K562 (cell line): ENCODE data around the gene DMD. TPM values are rescaled to one million over a fixed set of nuclear protein-coding genes. Genes with fewer than 3 reads are reported as not detected.

Source experiments
- ATAC-seq: fragments of 200-7000 bp; cut with Tn5 transposase; 3 replicates; pipeline ENCODE4 v1.9.1; 2020; ENCODE audit warnings: moderate library complexity
- BruUV-seq: library from RNA; stranded (reverse); fragments of 400-500 nt; replicated peaks from 2 replicates; lab custom pipeline; 2021; lab: Mats Ljungman, UMichigan
- CTCF ChIA-PET: fragments of 300-600 bp; formaldehyde crosslinking; extraction: SDS; loops from one replicate; lab custom pipeline; 2021; ENCODE audit warnings: low intra/inter-chr PET ratio; lab: Yijun Ruan, JAX
- POLR2A ChIA-PET: fragments of 300-600, 350-650 bp; sonication (Branson Sonifier 250); formaldehyde crosslinking; extraction: SDS; loops from one replicate; lab custom pipeline; 2021; ENCODE audit warnings: antibody characterized with exemption, inconsistent platforms; lab: Yijun Ruan, JAX
- DNase-seq, 4 experiments: peaks; one replicate each; pipeline versions ENCODE4 v3.0.0 to v3.0.0-alpha.2; 2011 to 2018; ENCODE audit warnings: low spot score in 3 of 4, mixed read lengths in 3 of 4; ENCODE audit errors: extremely low read depth in 1 of 4
- FAIRE-seq: peaks from 2 replicates; lab custom pipeline; 2011; peaks lifted over from hg19 to GRCh38; lab: Jason Lieb, UNC
- H2AFZ ChIP-seq: 2 replicates; pipeline ENCODE4 v1.6.0; 2011; ENCODE audit warnings: low read depth, low read length, control low read depth, inconsistent platforms
- H3K27ac ChIP-seq: fragments of 200-600 bp; 3 replicates; pipeline ENCODE4 v1.8.0; 2011; ENCODE audit warnings: low read depth, mild to moderate bottlenecking, control low read depth, inconsistent platforms, low read length, moderate library complexity, mixed read lengths; ENCODE audit errors: extremely low read depth
- H3K27me3 ChIP-seq, 2 experiments: fragments of 300-600 bp in 1 of 2; 2 replicates in 1 of 2; 3 replicates in 1 of 2; pipeline versions ENCODE4 v1.6.0 to v1.8.0; 2011; ENCODE audit warnings: inconsistent platforms in 2 of 2, low read length in 2 of 2, mild to moderate bottlenecking in 1 of 2, mixed read lengths in 1 of 2, moderate library complexity in 1 of 2; ENCODE audit not compliant: control insufficient read depth in 2 of 2, insufficient read depth in 2 of 2
- H3K36me3 ChIP-seq: fragments of 300-600 bp; 3 replicates; pipeline ENCODE4 v1.8.0; 2011; ENCODE audit warnings: mild to moderate bottlenecking, low read length, inconsistent platforms; ENCODE audit not compliant: control insufficient read depth, insufficient read depth
- H3K4me1 ChIP-seq, 2 experiments: fragments of 200-600 bp in 1 of 2; replicated peaks in 1 of 2; 2 replicates in 1 of 2; 3 replicates in 1 of 2; pipeline versions ENCODE4 v1.5.1 to v1.8.0; 2011; ENCODE audit warnings: inconsistent platforms in 2 of 2, low read length in 2 of 2, mild to moderate bottlenecking in 1 of 2, mixed read lengths in 1 of 2, moderate library complexity in 1 of 2; ENCODE audit not compliant: control insufficient read depth in 2 of 2, insufficient read depth in 2 of 2
- H3K4me2 ChIP-seq: 2 replicates; pipeline ENCODE4 v1.6.1; 2011; ENCODE audit warnings: low read length, control low read depth, inconsistent platforms, mixed read lengths; ENCODE audit not compliant: insufficient read depth
- H3K4me3 ChIP-seq: fragments of 200-600 bp; sonication (generic), shearing (Covaris generic); 2 replicates; pipeline ENCODE4 v1.5.1; 2016; ENCODE audit warnings: control low read depth, inconsistent platforms
- H3K79me2 ChIP-seq: fragments of 200-600 bp; 3 replicates; pipeline ENCODE4 v1.8.0; 2011; ENCODE audit warnings: low read length, inconsistent platforms; ENCODE audit not compliant: control insufficient read depth, insufficient read depth
- H3K9ac ChIP-seq, 2 experiments: 2 replicates each; pipeline versions ENCODE4 v1.6.0 to v1.6.1; 2011; ENCODE audit warnings: low read depth in 2 of 2, low read length in 2 of 2, control low read depth in 1 of 2, inconsistent platforms in 1 of 2, mild to moderate bottlenecking in 1 of 2, mixed read lengths in 1 of 2; ENCODE audit not compliant: insufficient read depth in 1 of 2
- H3K9me1 ChIP-seq: one replicate; pipeline ENCODE4 v1.6.0; 2011; ENCODE audit warnings: inconsistent platforms, mild to moderate bottlenecking, low read length, moderate library complexity; ENCODE audit not compliant: control insufficient read depth, insufficient read depth
- H3K9me3 ChIP-seq: replicated peaks from 2 replicates; pipeline ENCODE4 v1.5.1; 2011; ENCODE audit warnings: low read depth, low read length, inconsistent platforms; ENCODE audit not compliant: control insufficient read depth, insufficient read depth
- H4K20me1 ChIP-seq: replicated peaks from 2 replicates; pipeline ENCODE4 v1.6.1; 2011; ENCODE audit warnings: low read length, inconsistent platforms, mixed read lengths; ENCODE audit not compliant: control insufficient read depth, insufficient read depth
- ATF4 ChIP-seq: fragments of 450-650 bp; formaldehyde crosslinking; IDR thresholded peaks from 2 replicates; pipeline ENCODE4 v1.4.0; 2022; ENCODE audit warnings: mild to moderate bottlenecking, moderate library complexity
- NBN ChIP-seq: fragments of 450-650 bp; IDR thresholded peaks from 2 replicates; pipeline ENCODE4 v1.6.1; 2016; ENCODE audit warnings: low read depth, mild to moderate bottlenecking
- NCOA4 ChIP-seq: fragments of 450-650 bp; IDR thresholded peaks from 2 replicates; pipeline ENCODE4 v1.6.1; 2018; ENCODE audit warnings: mild to moderate bottlenecking; ENCODE audit not compliant: partially characterized antibody
- NFRKB ChIP-seq: fragments of 450-650 bp; IDR thresholded peaks from 2 replicates; pipeline ENCODE4 v1.6.1; 2016; ENCODE audit warnings: low read depth
- PCBP2 ChIP-seq: fragments of 200-400 bp; formaldehyde crosslinking; IDR thresholded peaks from 2 replicates; pipeline ENCODE4 v1.6.1; 2018; ENCODE audit warnings: low read length, low read depth, mild to moderate bottlenecking, moderate library complexity; ENCODE audit not compliant: poor library complexity, severe bottlenecking
- RAD51 ChIP-seq: fragments of 450-650 bp; IDR thresholded peaks from 2 replicates; pipeline ENCODE4 v1.7.1; 2016; ENCODE audit warnings: low read depth, mild to moderate bottlenecking, borderline replicate concordance
- RBM39 ChIP-seq: fragments of 200-400 bp; formaldehyde crosslinking; optimal IDR thresholded peaks from 2 replicates; pipeline ENCODE3; 2018; ENCODE audit warnings: low read depth, low read length
- RFX5 ChIP-seq: IDR thresholded peaks from 2 replicates; pipeline ENCODE4 v1.6.1; 2011; ENCODE audit warnings: low read depth, mild to moderate bottlenecking, improper control_type of control experiment, low read length
- RFX7 ChIP-seq: fragments of 250-450 bp; sonication (Bioruptor Pico); IDR thresholded peaks from 2 replicates; pipeline ENCODE4 v1.5.1; 2021; ENCODE audit warnings: mild to moderate bottlenecking
- RNF2 ChIP-seq: sonication (generic); IDR thresholded peaks from 2 replicates; pipeline ENCODE4 v1.6.1; 2016
- SMARCA5 ChIP-seq: fragments of 450-650 bp; IDR thresholded peaks from 2 replicates; pipeline ENCODE4 v1.6.1; 2016
- SP1 ChIP-seq: sonication (generic); formaldehyde crosslinking; IDR thresholded peaks from 2 replicates; pipeline ENCODE4 v1.8.1; 2022; ENCODE audit warnings: mild to moderate bottlenecking, missing genetic modification reagents
- SREBF1 ChIP-seq: fragments of 150-350 bp; IDR thresholded peaks from 2 replicates; pipeline ENCODE4 v1.6.1; 2014; ENCODE audit warnings: antibody characterized with exemption, low read depth, low read length, borderline replicate concordance
- ZNF197 ChIP-seq: fragments of 200-800 bp; sonication (Bioruptor generic); IDR thresholded peaks from 2 replicates; pipeline ENCODE4 v1.6.1; 2016; ENCODE audit warnings: low read depth, missing genetic modification characterization, missing compliant biosample characterization
- WGBS: fragments of 100-300 bp; shearing (Covaris generic); methylation state at CpG from one replicate; pipeline ENCODE4 v1.1.6; 2016; ENCODE audit warnings: low coverage, mixed read lengths; ENCODE audit not compliant: insufficient coverage; ENCODE audit errors: missing lambda C conversion rate; 5-methylcytosine and 5-hydroxymethylcytosine counted together
- in situ Hi-C: fragments of 300-500 bp; cut with MboI; formaldehyde crosslinking; loops from 4 replicates; pipeline ENCODE4 v1.15.0; 2018; ENCODE audit warnings: inconsistent platforms, mixed read lengths
- intact Hi-C: fragments of 100-400 bp; cut with micrococcal nuclease; formaldehyde crosslinking; loops from 2 replicates; pipeline ENCODE4 v1.14.2; 2022
- polyA plus RNA-seq, 8 experiments: library from polyadenylated mRNA; depleted of rRNA in 4 of 8; stranded (reverse) in 5 of 8; unstranded in 3 of 8; fragments of >200 nt; fragmentation: Nextera tagmentation in 2 of 8; fragmentation: Illumina TruSeq in 1 of 8; extraction: Ambion mirVana in 2 of 8; extraction: Trizol in 1 of 8; gene quantifications; 2 replicates each; pipeline versions ENCODE4 v1.2.1 to v1.2.3, GENCODE V29; 2011 to 2014; ENCODE audit warnings: inconsistent platforms in 1 of 8, missing spikeins in 1 of 8
- total RNA-seq, 7 experiments: library from RNA; depleted of rRNA in 6 of 7; stranded (reverse); fragments of >200 nt in 6 of 7; fragmentation: Illumina TruSeq in 2 of 7; extraction: Trizol in 2 of 7; gene quantifications; 2 replicates each; pipeline versions ENCODE4 v1.2.1 to v1.2.3, GENCODE V29; 2011 to 2021; ENCODE audit warnings: low replicate concordance in 1 of 7
- TF ChIP-seq, protein P1 (sequence below): fragments of 450-650 bp; IDR thresholded peaks from 2 replicates; pipeline ENCODE4 v1.6.1; 2016; ENCODE audit warnings: antibody characterized with exemption
- TF ChIP-seq, protein P2 (sequence below): fragments of 250-450 bp; sonication (Bioruptor Pico); IDR thresholded peaks from 2 replicates; pipeline ENCODE4 v1.9.0; 2021; ENCODE audit warnings: mild to moderate bottlenecking, inconsistent platforms
- TF ChIP-seq, protein P3 (sequence below), 3 experiments: fragments of 200-800 bp in 1 of 3; sonication (Bioruptor generic) in 1 of 3; sonication (generic) in 1 of 3; formaldehyde crosslinking in 1 of 3; IDR thresholded peaks; 2 replicates each; pipeline versions ENCODE4 v1.6.1 to v1.8.0; 2016 to 2022; ENCODE audit warnings: mild to moderate bottlenecking in 2 of 3, missing compliant biosample characterization in 2 of 3, missing genetic modification characterization in 2 of 3, missing genetic modification reagents in 1 of 3

The DMD gene
- total and polyA plus RNA-seq, 9 of the 15 experiments (the other 6 are each of a cell fraction or from before 2014, with no cell fraction given), result 3.8 to 20.4 (median 11.4) TPM

DNA sequence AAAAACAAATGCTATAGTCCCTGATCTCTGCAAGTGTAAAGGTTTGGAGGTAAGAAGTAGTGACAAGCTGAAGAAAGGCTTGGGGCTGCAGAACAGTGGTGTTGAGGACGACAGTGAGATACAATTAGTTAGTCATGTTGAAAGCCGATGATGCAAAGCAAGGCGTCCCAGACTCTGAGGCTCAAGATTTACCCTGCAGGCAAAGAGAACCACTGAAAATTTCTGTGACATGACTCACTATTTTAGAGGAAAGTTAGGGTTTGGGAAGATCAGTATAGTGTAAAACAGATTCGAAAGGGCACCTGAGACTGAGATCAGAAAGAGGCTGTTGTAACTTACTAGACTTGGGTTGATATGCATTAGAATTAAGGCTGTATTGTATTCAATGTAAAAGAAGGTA, 1858.3 kb downstream of the DMD start (continued):
- TF ChIP-seq ATF4 (CRISPR knock-in tag), result no peak
- TF ChIP-seq, protein P1, sequence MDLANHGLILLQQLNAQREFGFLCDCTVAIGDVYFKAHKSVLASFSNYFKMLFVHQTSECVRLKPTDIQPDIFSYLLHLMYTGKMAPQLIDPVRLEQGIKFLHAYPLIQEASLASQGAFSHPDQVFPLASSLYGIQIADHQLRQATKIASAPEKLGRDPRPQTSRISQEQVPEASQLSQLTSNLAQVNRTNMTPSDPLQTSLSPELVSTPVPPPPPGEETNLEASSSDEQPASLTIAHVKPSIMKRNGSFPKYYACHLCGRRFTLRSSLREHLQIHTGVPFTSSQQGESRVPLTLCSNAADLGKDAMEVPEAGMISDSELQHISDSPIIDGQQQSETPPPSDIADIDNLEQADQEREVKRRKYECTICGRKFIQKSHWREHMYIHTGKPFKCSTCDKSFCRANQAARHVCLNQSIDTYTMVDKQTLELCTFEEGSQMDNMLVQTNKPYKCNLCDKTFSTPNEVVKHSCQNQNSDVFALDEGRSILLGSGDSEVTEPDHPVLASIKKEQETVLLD, result no peak
- TF ChIP-seq, protein P2, sequence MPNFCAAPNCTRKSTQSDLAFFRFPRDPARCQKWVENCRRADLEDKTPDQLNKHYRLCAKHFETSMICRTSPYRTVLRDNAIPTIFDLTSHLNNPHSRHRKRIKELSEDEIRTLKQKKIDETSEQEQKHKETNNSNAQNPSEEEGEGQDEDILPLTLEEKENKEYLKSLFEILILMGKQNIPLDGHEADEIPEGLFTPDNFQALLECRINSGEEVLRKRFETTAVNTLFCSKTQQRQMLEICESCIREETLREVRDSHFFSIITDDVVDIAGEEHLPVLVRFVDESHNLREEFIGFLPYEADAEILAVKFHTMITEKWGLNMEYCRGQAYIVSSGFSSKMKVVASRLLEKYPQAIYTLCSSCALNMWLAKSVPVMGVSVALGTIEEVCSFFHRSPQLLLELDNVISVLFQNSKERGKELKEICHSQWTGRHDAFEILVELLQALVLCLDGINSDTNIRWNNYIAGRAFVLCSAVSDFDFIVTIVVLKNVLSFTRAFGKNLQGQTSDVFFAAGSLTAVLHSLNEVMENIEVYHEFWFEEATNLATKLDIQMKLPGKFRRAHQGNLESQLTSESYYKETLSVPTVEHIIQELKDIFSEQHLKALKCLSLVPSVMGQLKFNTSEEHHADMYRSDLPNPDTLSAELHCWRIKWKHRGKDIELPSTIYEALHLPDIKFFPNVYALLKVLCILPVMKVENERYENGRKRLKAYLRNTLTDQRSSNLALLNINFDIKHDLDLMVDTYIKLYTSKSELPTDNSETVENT (CRISPR knock-in tag), result no peak
- no peak for TF ChIP-seq PCBP2
- no peak for TF ChIP-seq RBM39
- no peak for TF ChIP-seq SMARCA5
- no peak for TF ChIP-seq NCOA4

- in situ Hi-C loops (no loop called here), intact Hi-C loops (no loop called here)
- ATAC-seq (no peak), FAIRE-seq (no peak), DNase-seq (no peak)
- no peaks in the 10 kb centered on the region for H3K27me3 ChIP-seq
- no peaks in the 10 kb centered on the region for H3K36me3 ChIP-seq
- WGBS, result 0% methylated on average over 1 of the region's 1 CpG
- H3K27ac ChIP-seq, result no peak overlapping the region
- H3K4me3 ChIP-seq, result no peak overlapping the region
- H3K9me3 ChIP-seq, result no peaks in the 10 kb centered on the region
- H3K9ac ChIP-seq, result no peak overlapping the region
- no peaks in the 10 kb centered on the region for H3K4me1 ChIP-seq
- H3K79me2 ChIP-seq, result no peaks in the 10 kb centered on the region
- CTCF ChIA-PET, result no interaction called here
- no peaks in the 10 kb centered on the region for H3K9me1 ChIP-seq
- no peak for TF ChIP-seq RAD51
- TF ChIP-seq RNF2, result no peak
- no peak for TF ChIP-seq NFRKB
- no peak for TF ChIP-seq SP1
- TF ChIP-seq, protein P3, sequence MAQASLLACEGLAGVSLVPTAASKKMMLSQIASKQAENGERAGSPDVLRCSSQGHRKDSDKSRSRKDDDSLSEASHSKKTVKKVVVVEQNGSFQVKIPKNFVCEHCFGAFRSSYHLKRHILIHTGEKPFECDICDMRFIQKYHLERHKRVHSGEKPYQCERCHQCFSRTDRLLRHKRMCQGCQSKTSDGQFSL (CRISPR knock-in tag; IDR thresholded peaks at IDR 0.05), result no peak
- TF ChIP-seq, protein P3 (tag; IDR thresholded peaks at IDR 0.05), result no peak
- no peak for TF ChIP-seq NBN
- TF ChIP-seq RFX5, result no peak
- no peak for TF ChIP-seq SREBF1
- TF ChIP-seq RFX7 (CRISPR knock-in tag), result no peak
- no peak for TF ChIP-seq ZNF197 (CRISPR knock-in tag)
- no peak overlapping the region for H3K4me2 ChIP-seq
- BruUV-seq, result no TSS peak
- POLR2A ChIA-PET, result interaction anchor here (0.6 kb wide), 1 partner anchor 42 kb away, joined by 3 read pairs; no protein-coding TSS in a partner anchor
- no peak overlapping the region for H2AFZ ChIP-seq
- H4K20me1 ChIP-seq, result no peaks in the 10 kb centered on the region
Measured at GRCh38 chrX:31350808-31351074, 1860.6 kb downstream of the DMD start.
